ENCODE measurements around the gene PIK3CG. TPM values are rescaled to one million over a fixed set of nuclear protein-coding genes. Genes with fewer than 3 reads are reported as not detected.
"Not testable (repeated sequence)": the region's sequence is repeated elsewhere in the genome, so short reads cannot be mapped to it uniquely, and the experiment has no call there.

The PIK3CG gene
- total and polyA plus RNA-seq, 2 donors (not counting 1 experiment from before 2014, with no cell fraction given), result 13.3 to 44.8 TPM

DNA sequence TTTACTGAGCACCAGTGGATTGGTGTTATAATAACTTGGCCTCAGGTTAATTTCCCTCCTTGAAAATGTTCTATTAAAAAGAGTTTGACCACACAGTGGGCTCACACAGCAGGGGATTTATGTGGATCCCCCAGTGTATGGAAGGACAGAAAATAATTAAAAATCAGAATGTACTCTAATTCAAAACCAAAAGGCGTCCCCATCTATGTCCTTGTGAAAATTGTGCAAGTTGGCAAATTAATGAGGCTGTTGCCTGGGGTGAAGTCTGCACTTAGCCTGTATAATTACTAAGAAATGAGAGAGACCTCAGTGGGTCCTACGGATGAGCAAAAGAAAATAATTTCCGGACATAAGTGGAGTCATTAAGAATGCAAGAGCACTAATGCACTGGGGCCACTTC, 31.1 kb downstream of the PIK3CG start:
- CTCF ChIA-PET, result no interaction called here
- POLR2A ChIA-PET, result no interaction called here

DNA sequence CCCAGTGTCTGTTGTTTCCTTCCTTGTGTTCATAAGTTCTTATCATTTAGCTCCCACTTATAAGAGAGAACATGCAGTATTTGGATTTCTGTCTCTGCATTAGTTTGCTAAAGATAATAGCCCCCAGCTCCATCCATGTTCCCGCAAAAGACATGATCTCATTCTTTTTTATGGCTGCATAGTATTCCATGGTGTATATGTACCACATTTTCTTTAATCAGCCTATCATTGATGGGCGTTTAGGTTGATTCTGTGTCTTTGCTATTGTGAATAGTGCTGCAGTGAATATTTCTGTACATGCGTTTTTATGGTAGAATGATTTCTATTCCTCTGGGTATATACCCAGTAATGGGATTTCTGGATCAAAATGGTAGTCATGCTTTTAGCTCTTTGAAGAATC, 32.5 kb downstream of the PIK3CG start:
- H2AFZ ChIP-seq (ENCODE audit: insufficient read depth, low read depth, low read length, poor library complexity, severe bottlenecking); DNase-seq; H3K9me3 Mint-ChIP-seq (ENCODE audit: insufficient read depth); H3K27ac ChIP-seq (ENCODE audit: low read length in 2 of 2); H3K4me2 ChIP-seq (replicated peaks; ENCODE audit: low read depth, low read length, poor library complexity, severe bottlenecking); H3K9ac ChIP-seq (ENCODE audit: low read length); ATAC-seq (ENCODE audit: low read depth); H3K27me3 ChIP-seq (replicated peaks in 1 of 4; ENCODE audit: control extremely low read depth in 1 of 4, control insufficient read depth in 3 of 4, insufficient read depth in 4 of 4, low read length in 3 of 4); H3K4me3 Mint-ChIP-seq; CTCF ChIA-PET; H3K4me3 ChIP-seq (ENCODE audit: control extremely low read depth in 1 of 5, extremely low read depth in 1 of 5, insufficient read depth in 1 of 5, low read depth in 2 of 5, low read length in 4 of 5); POLR2A ChIA-PET; intact Hi-C loops (cut with micrococcal nuclease); H3K9me3 ChIP-seq (ENCODE audit: control extremely low read depth in 1 of 3, control insufficient read depth in 2 of 3, insufficient read depth in 1 of 3, low read length in 2 of 3); H3K27me3 Mint-ChIP-seq; H3K27ac Mint-ChIP-seq: not testable (repeated sequence)
- WGBS (ENCODE audit: insufficient coverage), result no CpG with 5 or more reads among the region's 3 CpGs
- H3K79me2 ChIP-seq (ENCODE audit: control insufficient read depth, insufficient read depth, low read length), result peaks cover 74% of the 10 kb centered on the region
- H3K4me1 ChIP-seq (ENCODE audit: control insufficient read depth in 2 of 2, insufficient read depth in 2 of 2, low read length in 2 of 2), result peaks cover 24 to 27% of the 10 kb centered on the region in 2 donors
- H3K36me3 ChIP-seq (replicated peaks in 1 of 2; ENCODE audit: control extremely low read depth in 1 of 2, control insufficient read depth in 1 of 2, extremely low read depth in 1 of 2, insufficient read depth in 2 of 2, low read length in 1 of 2), result peaks cover 7 to 40% of the 10 kb centered on the region in 2 experiments
- peaks cover 74% of the 10 kb centered on the region for H3K4me1 Mint-ChIP-seq
- peaks cover 28% of the 10 kb centered on the region for H4K20me1 ChIP-seq (ENCODE audit: control insufficient read depth, insufficient read depth, low read length, poor library complexity, severe bottlenecking)

More for the DNA sequence above, 31.1 kb downstream of the PIK3CG start:
- no peak for DNase-seq
- Mint-ChIP-seq H3K27ac (peak overlapping the region; percentile 57), H3K4me3 (no peak overlapping the region), H3K4me1 (peaks cover 67% of the 10 kb centered on the region), H3K27me3 (no peaks in the 10 kb centered on the region), H3K9me3 (ENCODE audit: insufficient read depth) (peaks cover 3% of the 10 kb centered on the region)
- peaks cover 78% of the 10 kb centered on the region for H3K79me2 ChIP-seq (ENCODE audit: control insufficient read depth, insufficient read depth, low read length)
- no peak for ATAC-seq (ENCODE audit: low read depth)
- no peak overlapping the region for H2AFZ ChIP-seq (ENCODE audit: insufficient read depth, low read depth, low read length, poor library complexity, severe bottlenecking)
- H3K9me3 ChIP-seq (ENCODE audit: control extremely low read depth in 1 of 3, control insufficient read depth in 2 of 3, insufficient read depth in 1 of 3, low read length in 2 of 3), result peaks cover 0 to 3% (median 0%) of the 10 kb centered on the region in 3 donors
- no peak overlapping the region for H3K9ac ChIP-seq (ENCODE audit: low read length)
- 100% methylated on average over 2 of the region's 3 CpGs for WGBS (ENCODE audit: insufficient coverage)
- H3K36me3 ChIP-seq (replicated peaks in 1 of 2; ENCODE audit: control extremely low read depth in 1 of 2, control insufficient read depth in 1 of 2, extremely low read depth in 1 of 2, insufficient read depth in 2 of 2, low read length in 1 of 2), result peaks cover 10 to 45% of the 10 kb centered on the region in 2 experiments
- H3K4me3 ChIP-seq (ENCODE audit: control extremely low read depth in 1 of 5, extremely low read depth in 1 of 5, insufficient read depth in 1 of 5, low read depth in 2 of 5, low read length in 4 of 5), result no peak overlapping the region
- TF ChIP-seq, protein P1, sequence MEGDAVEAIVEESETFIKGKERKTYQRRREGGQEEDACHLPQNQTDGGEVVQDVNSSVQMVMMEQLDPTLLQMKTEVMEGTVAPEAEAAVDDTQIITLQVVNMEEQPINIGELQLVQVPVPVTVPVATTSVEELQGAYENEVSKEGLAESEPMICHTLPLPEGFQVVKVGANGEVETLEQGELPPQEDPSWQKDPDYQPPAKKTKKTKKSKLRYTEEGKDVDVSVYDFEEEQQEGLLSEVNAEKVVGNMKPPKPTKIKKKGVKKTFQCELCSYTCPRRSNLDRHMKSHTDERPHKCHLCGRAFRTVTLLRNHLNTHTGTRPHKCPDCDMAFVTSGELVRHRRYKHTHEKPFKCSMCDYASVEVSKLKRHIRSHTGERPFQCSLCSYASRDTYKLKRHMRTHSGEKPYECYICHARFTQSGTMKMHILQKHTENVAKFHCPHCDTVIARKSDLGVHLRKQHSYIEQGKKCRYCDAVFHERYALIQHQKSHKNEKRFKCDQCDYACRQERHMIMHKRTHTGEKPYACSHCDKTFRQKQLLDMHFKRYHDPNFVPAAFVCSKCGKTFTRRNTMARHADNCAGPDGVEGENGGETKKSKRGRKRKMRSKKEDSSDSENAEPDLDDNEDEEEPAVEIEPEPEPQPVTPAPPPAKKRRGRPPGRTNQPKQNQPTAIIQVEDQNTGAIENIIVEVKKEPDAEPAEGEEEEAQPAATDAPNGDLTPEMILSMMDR (IDR thresholded peaks at IDR 0.05), result no peak
- TF ChIP-seq EZH2 (IDR thresholded peaks at IDR 0.05; ENCODE audit: borderline replicate concordance, insufficient read depth, low read depth, low read length, poor library complexity, severe bottlenecking), result no peak
- peaks cover 19% of the 10 kb centered on the region for H4K20me1 ChIP-seq (ENCODE audit: control insufficient read depth, insufficient read depth, low read length, poor library complexity, severe bottlenecking)
- H3K27me3 ChIP-seq (replicated peaks in 1 of 4; ENCODE audit: control extremely low read depth in 1 of 4, control insufficient read depth in 3 of 4, insufficient read depth in 4 of 4, low read length in 3 of 4), result no peaks in the 10 kb centered on the region
- H3K4me2 ChIP-seq (replicated peaks; ENCODE audit: low read depth, low read length, poor library complexity, severe bottlenecking), result no peak overlapping the region
- intact Hi-C loops (cut with micrococcal nuclease), result no loop called here
- peaks cover 20 to 27% of the 10 kb centered on the region in 2 donors for H3K4me1 ChIP-seq (ENCODE audit: control insufficient read depth in 2 of 2, insufficient read depth in 2 of 2, low read length in 2 of 2)
- peak overlapping the region in 1 of 2 donors; percentile 70 for H3K27ac ChIP-seq (ENCODE audit: low read length in 2 of 2)

DNA sequence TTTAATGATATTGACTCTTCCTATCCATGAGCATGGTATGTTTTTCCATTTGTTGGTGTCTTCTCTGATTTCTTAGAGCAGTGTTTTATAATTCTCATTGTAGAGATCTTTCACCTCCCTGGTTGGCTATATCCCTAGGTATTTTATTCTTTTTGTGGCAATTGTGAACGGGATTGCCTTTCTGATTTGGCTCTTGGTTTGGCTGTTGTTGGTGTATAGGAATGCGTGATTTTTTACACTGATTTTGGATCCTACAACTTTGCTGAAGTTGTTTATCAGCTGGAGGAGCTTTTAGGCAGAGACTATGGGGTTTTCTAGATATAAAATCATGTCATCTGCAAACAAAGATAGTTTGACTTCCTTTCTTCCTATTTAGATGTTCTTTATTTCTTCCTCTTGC, 33.9 kb downstream of the PIK3CG start:
- ATAC-seq (ENCODE audit: low read depth); H3K9me3 Mint-ChIP-seq (ENCODE audit: insufficient read depth); H3K4me3 ChIP-seq (ENCODE audit: control extremely low read depth in 1 of 5, extremely low read depth in 1 of 5, insufficient read depth in 1 of 5, low read depth in 2 of 5, low read length in 4 of 5); H3K27me3 Mint-ChIP-seq; H3K4me2 ChIP-seq (replicated peaks; ENCODE audit: low read depth, low read length, poor library complexity, severe bottlenecking); H2AFZ ChIP-seq (ENCODE audit: insufficient read depth, low read depth, low read length, poor library complexity, severe bottlenecking); CTCF ChIA-PET; H3K4me3 Mint-ChIP-seq; H3K9ac ChIP-seq (ENCODE audit: low read length); H3K27ac ChIP-seq (ENCODE audit: low read length in 2 of 2); intact Hi-C loops (cut with micrococcal nuclease); H3K9me3 ChIP-seq (ENCODE audit: control extremely low read depth in 1 of 3, control insufficient read depth in 2 of 3, insufficient read depth in 1 of 3, low read length in 2 of 3); DNase-seq; H3K27me3 ChIP-seq (replicated peaks in 1 of 4; ENCODE audit: control extremely low read depth in 1 of 4, control insufficient read depth in 3 of 4, insufficient read depth in 4 of 4, low read length in 3 of 4); POLR2A ChIA-PET: not testable (repeated sequence)
- WGBS (ENCODE audit: insufficient coverage), result 100% methylated on average over 2 of the region's 2 CpGs
- H3K27ac Mint-ChIP-seq, result peak overlapping the region; percentile 46
- H3K36me3 ChIP-seq (replicated peaks in 1 of 2; ENCODE audit: control extremely low read depth in 1 of 2, control insufficient read depth in 1 of 2, extremely low read depth in 1 of 2, insufficient read depth in 2 of 2, low read length in 1 of 2), result peaks cover 6 to 27% of the 10 kb centered on the region in 2 experiments
- H4K20me1 ChIP-seq (ENCODE audit: control insufficient read depth, insufficient read depth, low read length, poor library complexity, severe bottlenecking), result peaks cover 28% of the 10 kb centered on the region
- H3K79me2 ChIP-seq (ENCODE audit: control insufficient read depth, insufficient read depth, low read length), result peaks cover 66% of the 10 kb centered on the region
- peaks cover 64% of the 10 kb centered on the region for H3K4me1 Mint-ChIP-seq
- H3K4me1 ChIP-seq (ENCODE audit: control insufficient read depth in 2 of 2, insufficient read depth in 2 of 2, low read length in 2 of 2), result peaks cover 21 to 22% of the 10 kb centered on the region in 2 donors

All from B cell (primary cell).